PC-9 (cell line): ENCODE measurements around the gene ANO2.

Experiments used
- CTCF ChIP-seq: fragments of 200-600 bp; sonication (generic); conservative IDR thresholded peaks from 2 replicates; pipeline ENCODE4 v1.6.1; 2017; ENCODE audit warnings: mixed run types, antibody characterized with exemption, mild to moderate bottlenecking, moderate library complexity
- EZH2 ChIP-seq: fragments of 200-600 bp; sonication (generic); IDR thresholded peaks from 2 replicates; pipeline ENCODE4 v1.8.0; 2017; ENCODE audit warnings: antibody characterized with exemption, low read depth

GRCh38 chr12:5964913-5965900 lies 20.1 kb upstream of the ANO2 start:
- TF ChIP-seq EZH2 (no peak), CTCF (no peak)
